ENCODE measurements around the gene ZBTB7C.

DNA sequence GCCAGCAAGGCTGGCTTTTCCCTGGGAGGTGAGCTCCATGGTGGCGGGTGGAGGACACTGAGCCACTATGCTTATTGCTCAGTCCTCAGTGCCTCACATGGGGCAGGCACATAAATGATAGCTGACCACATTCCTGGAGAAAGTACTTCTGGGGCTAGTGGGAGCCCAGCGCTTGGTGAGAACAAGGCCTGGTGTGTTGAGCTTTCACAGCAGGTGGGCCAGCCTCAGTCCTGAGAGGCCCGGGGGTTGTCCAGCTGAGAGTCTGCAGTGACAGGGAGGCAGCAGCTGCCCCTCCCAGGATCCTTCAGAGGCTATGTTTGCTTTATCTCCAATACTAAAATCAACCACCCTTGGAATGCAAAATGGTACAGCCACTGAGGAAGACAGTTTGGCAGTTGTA, 217.7 kb downstream of the ZBTB7C start:
- TF ChIP-seq RXRA (IDR thresholded peaks at IDR 0.05; ENCODE audit: borderline replicate concordance, low read depth) (no peak), RFX5 (IDR thresholded peaks at IDR 0.05; ENCODE audit: low read length) (no peak), EP300 (IDR thresholded peaks at IDR 0.05; ENCODE audit: borderline replicate concordance in 1 of 2, low read depth in 1 of 2, low read length in 1 of 2) (no peak)
- TF ChIP-seq, protein P1, sequence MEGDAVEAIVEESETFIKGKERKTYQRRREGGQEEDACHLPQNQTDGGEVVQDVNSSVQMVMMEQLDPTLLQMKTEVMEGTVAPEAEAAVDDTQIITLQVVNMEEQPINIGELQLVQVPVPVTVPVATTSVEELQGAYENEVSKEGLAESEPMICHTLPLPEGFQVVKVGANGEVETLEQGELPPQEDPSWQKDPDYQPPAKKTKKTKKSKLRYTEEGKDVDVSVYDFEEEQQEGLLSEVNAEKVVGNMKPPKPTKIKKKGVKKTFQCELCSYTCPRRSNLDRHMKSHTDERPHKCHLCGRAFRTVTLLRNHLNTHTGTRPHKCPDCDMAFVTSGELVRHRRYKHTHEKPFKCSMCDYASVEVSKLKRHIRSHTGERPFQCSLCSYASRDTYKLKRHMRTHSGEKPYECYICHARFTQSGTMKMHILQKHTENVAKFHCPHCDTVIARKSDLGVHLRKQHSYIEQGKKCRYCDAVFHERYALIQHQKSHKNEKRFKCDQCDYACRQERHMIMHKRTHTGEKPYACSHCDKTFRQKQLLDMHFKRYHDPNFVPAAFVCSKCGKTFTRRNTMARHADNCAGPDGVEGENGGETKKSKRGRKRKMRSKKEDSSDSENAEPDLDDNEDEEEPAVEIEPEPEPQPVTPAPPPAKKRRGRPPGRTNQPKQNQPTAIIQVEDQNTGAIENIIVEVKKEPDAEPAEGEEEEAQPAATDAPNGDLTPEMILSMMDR (IDR thresholded peaks at IDR 0.05): no peak
- TF ChIP-seq, protein P2, sequence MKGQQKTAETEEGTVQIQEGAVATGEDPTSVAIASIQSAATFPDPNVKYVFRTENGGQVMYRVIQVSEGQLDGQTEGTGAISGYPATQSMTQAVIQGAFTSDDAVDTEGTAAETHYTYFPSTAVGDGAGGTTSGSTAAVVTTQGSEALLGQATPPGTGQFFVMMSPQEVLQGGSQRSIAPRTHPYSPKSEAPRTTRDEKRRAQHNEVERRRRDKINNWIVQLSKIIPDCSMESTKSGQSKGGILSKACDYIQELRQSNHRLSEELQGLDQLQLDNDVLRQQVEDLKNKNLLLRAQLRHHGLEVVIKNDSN (IDR thresholded peaks at IDR 0.05; ENCODE audit: borderline replicate concordance, low read depth): no peak

Data from SK-N-SH (cell line).